OCI-LY3 (cell line): ENCODE data around the gene CCDC90B.

Experiments used
- CTCF ChIP-seq: fragments of 200-600, 300-600 bp; sonication (generic); IDR thresholded peaks from 2 replicates; pipeline ENCODE4 v1.5.1; 2014; ENCODE audit warnings: antibody characterized with exemption, low read length, low read depth
- EZH2phosphoT487 ChIP-seq: fragments of 200-600 bp; shearing (Covaris generic); IDR thresholded peaks from 2 replicates; pipeline ENCODE4 v1.6.1; 2018; ENCODE audit warnings: antibody characterized with exemption, mixed run types, low read depth

GRCh38 chr11:83257761-83258168 lies 28.4 kb downstream of the CCDC90B start:
- TF ChIP-seq CTCF, result no peak
- no peak for TF ChIP-seq EZH2phosphoT487
